HCT116 (cell line): Measurements from ENCODE around the gene ABCB8. TPM values are rescaled to one million over a fixed set of nuclear protein-coding genes. Genes with fewer than 3 reads are reported as not detected.

ENCODE experiments used
- ATAC-seq: fragments of 200-7000 bp; cut with Tn5 transposase; 2 replicates; pipeline ENCODE4 v1.9.1; 2020; ENCODE audit warnings: mild to moderate bottlenecking, moderate library complexity
- BruUV-seq: library from RNA; stranded (reverse); fragments of 400-500 nt; replicated peaks from 2 replicates; lab custom pipeline; 2021; lab: Mats Ljungman, UMichigan
- CTCF ChIA-PET: fragments of 300-600 bp; sonication (Branson Sonifier 250); formaldehyde crosslinking; loops from one replicate; lab custom pipeline; 2021; ENCODE audit warnings: antibody characterized with exemption; lab: Charles Lee
- POLR2A ChIA-PET: fragments of 300-600, 350-600 bp; sonication (Branson Sonifier 250); formaldehyde crosslinking; loops from one replicate; lab custom pipeline; 2021; ENCODE audit warnings: antibody characterized with exemption; lab: Charles Lee
- RAD21 ChIA-PET, 2 experiments: fragments of 300-600 bp; sonication (Branson Sonifier 250); formaldehyde crosslinking; loops; one replicate each; lab custom pipeline; 2023; ENCODE audit warnings: low total read pairs in 2 of 2; ENCODE audit not compliant: uncharacterized antibody in 2 of 2, unreplicated experiment in 2 of 2, low non-redundant PET in 1 of 2; lab: Charles Lee
- DNase-seq: peaks from one replicate; pipeline ENCODE4 v3.0.0-alpha.2; 2010; ENCODE audit warnings: low read depth, low spot score
- H2AFZ ChIP-seq: fragments of 200-600 bp; shearing (Covaris generic), sonication (generic); 2 replicates; pipeline ENCODE4 v1.6.1; 2017; ENCODE audit warnings: low read depth, mixed run types, mixed read lengths, antibody characterized with exemption, low read length; ENCODE audit not compliant: poor library complexity, severe bottlenecking
- H3K27ac ChIP-seq: 2 replicates; pipeline ENCODE4 v1.5.1; 2012; ENCODE audit warnings: low read depth, low read length
- H3K27me3 ChIP-seq: fragments of 200-600 bp; sonication (generic); 2 replicates; pipeline ENCODE4 v1.6.1; 2016; ENCODE audit warnings: mixed run types, low read length, mixed read lengths; ENCODE audit not compliant: insufficient read depth
- H3K36me3 ChIP-seq, 2 experiments: fragments of 200-500 bp in 1 of 2; fragments of 200-600 bp in 1 of 2; sonication (Bioruptor generic) in 1 of 2; sonication (generic) in 1 of 2; 2 replicates each; pipeline versions ENCODE4 v1.5.1 to v1.6.1; 2014 to 2016; ENCODE audit warnings: low read length in 2 of 2, inconsistent platforms in 1 of 2, mixed read lengths in 1 of 2, mixed run types in 1 of 2; ENCODE audit not compliant: insufficient read depth in 2 of 2, control insufficient read depth in 1 of 2
- H3K4me1 ChIP-seq, 2 experiments: fragments of 200-600 bp in 1 of 2; sonication (generic) in 1 of 2; 2 replicates each; pipeline versions ENCODE4 v1.5.1 to v1.6.1; 2012 to 2017; ENCODE audit warnings: low read length in 2 of 2, inconsistent platforms in 1 of 2, mild to moderate bottlenecking in 1 of 2, mixed read lengths in 1 of 2, mixed run types in 1 of 2, moderate library complexity in 1 of 2; ENCODE audit not compliant: insufficient read depth in 2 of 2, control insufficient read depth in 1 of 2
- H3K4me2 ChIP-seq: fragments of 200-600 bp; sonication (generic); 2 replicates; pipeline ENCODE4 v1.6.1; 2017; ENCODE audit warnings: mixed run types, low read length, mixed read lengths
- H3K4me3 ChIP-seq, 2 experiments: fragments of 200-600 bp in 1 of 2; sonication (generic) in 1 of 2; replicated peaks in 1 of 2; 2 replicates each; pipeline ENCODE4 v1.5.1; 2011 to 2016; ENCODE audit warnings: low read length in 2 of 2, control low read depth in 1 of 2, low read depth in 1 of 2, mild to moderate bottlenecking in 1 of 2, mixed read lengths in 1 of 2, mixed run types in 1 of 2
- H3K79me2 ChIP-seq: fragments of 200-600 bp; sonication (generic); 2 replicates; pipeline ENCODE4 v1.6.1; 2017; ENCODE audit warnings: mild to moderate bottlenecking, mixed run types, low read length, moderate library complexity, mixed read lengths; ENCODE audit not compliant: insufficient read depth
- H3K9ac ChIP-seq: fragments of 200-600 bp; sonication (generic); 2 replicates; pipeline ENCODE4 v1.6.1; 2016; ENCODE audit warnings: low read length, mixed read lengths
- H3K9me2 ChIP-seq: fragments of 200-600 bp; sonication (generic), shearing (Covaris generic); 2 replicates; pipeline ENCODE4 v1.6.1; 2017; ENCODE audit warnings: mixed run types, mild to moderate bottlenecking, moderate library complexity; ENCODE audit not compliant: insufficient read depth
- H3K9me3 ChIP-seq, 2 experiments: fragments of 200-500 bp in 1 of 2; fragments of 200-600 bp in 1 of 2; sonication (Bioruptor generic) in 1 of 2; sonication (generic) in 1 of 2; 2 replicates each; pipeline ENCODE4 v1.6.1; 2014 to 2017; ENCODE audit warnings: low read length in 2 of 2, mixed read lengths in 2 of 2, inconsistent platforms in 1 of 2, low read depth in 1 of 2, mild to moderate bottlenecking in 1 of 2, mixed run types in 1 of 2, moderate library complexity in 1 of 2; ENCODE audit not compliant: control insufficient read depth in 1 of 2, insufficient read depth in 1 of 2
- H4K20me1 ChIP-seq: fragments of 200-600 bp; sonication (generic), shearing (Covaris generic); 2 replicates; pipeline ENCODE4 v1.6.1; 2017; ENCODE audit warnings: mixed run types, mild to moderate bottlenecking, moderate library complexity; ENCODE audit not compliant: insufficient read depth
- ATF3 ChIP-seq: IDR thresholded peaks from 2 replicates; pipeline ENCODE4 v1.6.1; 2012
- CEBPB ChIP-seq: IDR thresholded peaks from 2 replicates; pipeline ENCODE4 v1.6.1; 2012; ENCODE audit warnings: low read depth
- POLR2AphosphoS5 ChIP-seq: IDR thresholded peaks from 2 replicates; pipeline ENCODE4 v1.6.1; 2011; ENCODE audit warnings: mild to moderate bottlenecking, low read depth, low read length, moderate library complexity
- RAD21 ChIP-seq: IDR thresholded peaks from 2 replicates; pipeline ENCODE4 v1.6.1; 2012; ENCODE audit warnings: low read depth, mild to moderate bottlenecking
- SIN3A ChIP-seq: IDR thresholded peaks from 2 replicates; pipeline ENCODE4 v1.6.1; 2012; ENCODE audit warnings: low read depth
- YY1 ChIP-seq: IDR thresholded peaks from 2 replicates; pipeline ENCODE4 v1.6.1; 2011; ENCODE audit warnings: low read length, low read depth, moderate library complexity, mild to moderate bottlenecking; ENCODE audit not compliant: insufficient replicate concordance; ENCODE audit errors: extremely low read depth
- ZFX ChIP-seq: fragments of 450-650 bp; IDR thresholded peaks from 2 replicates; pipeline ENCODE4 v1.6.1; 2017
- ZNF274 ChIP-seq: fragments of 200-500 bp; sonication (Bioruptor generic); IDR thresholded peaks from 2 replicates; pipeline ENCODE4 v1.6.1; 2014; ENCODE audit warnings: mild to moderate bottlenecking, low read depth, low read length, inconsistent platforms
- intact Hi-C: fragments of 100-400 bp; cut with micrococcal nuclease; formaldehyde crosslinking; loops from 2 replicates; pipeline ENCODE4 v1.10.0; 2022
- total RNA-seq: library from RNA; stranded (reverse); gene quantifications from one replicate; pipeline ENCODE4 v1.2.1, GENCODE V29; 2021; ENCODE audit not compliant: unreplicated experiment

The ABCB8 gene
- total RNA-seq, 1 experiment from 2014 or later = 55.2 TPM

GRCh38 chr7:151039850-151040548 lies 11.7 kb downstream of the ABCB8 start:
- no peak overlapping the region; the same call in 1 of the 2 replicates for H3K27ac ChIP-seq
- no peak for TF ChIP-seq ATF3
- TF ChIP-seq CEBPB = no peak
- TF ChIP-seq POLR2AphosphoS5 = no peak
- no peak for TF ChIP-seq YY1
- TF ChIP-seq RAD21 = no peak
- no peak for TF ChIP-seq SIN3A
- no peak for TF ChIP-seq ZFX
- no peak for TF ChIP-seq ZNF274
- no peak; the same call in none of the 2 replicates for ATAC-seq
- H3K9ac ChIP-seq = no peak overlapping the region
- H3K4me3 ChIP-seq = no peak overlapping the region
- BruUV-seq = no TSS peak
- ChIA-PET RAD21 (no interaction called here), POLR2A (interaction anchor here (2.3 kb wide), 1 partner anchor 12 kb away, joined by 11 read pairs; the partner anchor contains the start of gene ABCB8), CTCF (no interaction called here)
- intact Hi-C loops = no loop called here
- H3K79me2 ChIP-seq = no peaks in the 10 kb centered on the region
- H3K9me3 ChIP-seq = no peaks in the 10 kb centered on the region
- H4K20me1 ChIP-seq = no peaks in the 10 kb centered on the region
- no peak for DNase-seq
- H3K4me1 ChIP-seq = peaks cover 16 to 19% of the 10 kb centered on the region in 2 experiments
- H3K27me3 ChIP-seq = no peaks in the 10 kb centered on the region
- H2AFZ ChIP-seq = no peak overlapping the region
- H3K36me3 ChIP-seq = peaks cover under 1 to 10% of the 10 kb centered on the region in 2 experiments; a peak in 2 of 4 replicates
- peak overlapping the region; percentile 56 for H3K4me2 ChIP-seq
- H3K9me2 ChIP-seq = no peaks in the 10 kb centered on the region
